COLO668 (cell line): Measurements from ENCODE around the gene ASAP2.

Experiments
- DNase-seq: peaks from one replicate; lab custom pipeline; 2025; ENCODE audit not compliant: unreplicated experiment; lab: John Stamatoyannopoulos, UW

Gene ASAP2

GRCh38 chr2:9341337-9341887 is 134.8 kb downstream of the ASAP2 start:
- DNase-seq, result no peak

- DNase-seq, result no peak
Measured at GRCh38 chr2:9342659-9343058, 136.0 kb downstream of the ASAP2 start.

GRCh38 chr2:9343524-9343923 is 136.9 kb downstream of the ASAP2 start:
- no peak for DNase-seq

- no peak for DNase-seq
Measured at GRCh38 chr2:9344434-9344833, 137.8 kb downstream of the ASAP2 start.

- DNase-seq, result no peak
Measured at GRCh38 chr2:9345343-9345742, 138.7 kb downstream of the ASAP2 start.

GRCh38 chr2:9345997-9346396 is 139.4 kb downstream of the ASAP2 start:
- DNase-seq, result no peak

GRCh38 chr2:9346885-9347284 is 140.3 kb downstream of the ASAP2 start:
- DNase-seq, result no peak

- no peak for DNase-seq
Measured at GRCh38 chr2:9347411-9347881, 140.8 kb downstream of the ASAP2 start.

- DNase-seq, result no peak
Measured at GRCh38 chr2:9354318-9354717, 147.7 kb downstream of the ASAP2 start.

GRCh38 chr2:9355270-9355669 is 148.7 kb downstream of the ASAP2 start:
- DNase-seq, result no peak

- no peak for DNase-seq
Measured at GRCh38 chr2:9355716-9356115, 149.1 kb downstream of the ASAP2 start.

GRCh38 chr2:9356261-9356660 is 149.6 kb downstream of the ASAP2 start:
- DNase-seq, result no peak

- DNase-seq, result no peak
Measured at GRCh38 chr2:9358846-9359245, 152.2 kb downstream of the ASAP2 start.

- DNase-seq, result no peak
Measured at GRCh38 chr2:9359463-9359862, 152.9 kb downstream of the ASAP2 start.

GRCh38 chr2:9360110-9360509 is 153.5 kb downstream of the ASAP2 start:
- no peak for DNase-seq

- no peak for DNase-seq
Measured at GRCh38 chr2:9360701-9361100, 154.1 kb downstream of the ASAP2 start.

- no peak for DNase-seq
Measured at GRCh38 chr2:9364373-9364772, 157.8 kb downstream of the ASAP2 start.

- no peak for DNase-seq
Measured at GRCh38 chr2:9364791-9365497, 158.3 kb downstream of the ASAP2 start.

- no peak for DNase-seq
Measured at GRCh38 chr2:9365498-9366019, 158.9 kb downstream of the ASAP2 start.

GRCh38 chr2:9366026-9366425 is 159.4 kb downstream of the ASAP2 start:
- DNase-seq, result no peak

- DNase-seq, result no peak
Measured at GRCh38 chr2:9370746-9371145, 164.1 kb downstream of the ASAP2 start.

- DNase-seq, result peak; percentile 90
Measured at GRCh38 chr2:9373047-9373446, 166.4 kb downstream of the ASAP2 start.

- peak; percentile 39 for DNase-seq
Measured at GRCh38 chr2:9373476-9373875, 166.9 kb downstream of the ASAP2 start.
